Ovary (tissue), 3 donors: Measurements from ENCODE around the gene COX7B.

Source experiments
- EP300 ChIP-seq: sonication (generic); formaldehyde crosslinking; IDR thresholded peaks from one replicate; pipeline ENCODE4 v1.6.1; 2017; ENCODE audit warnings: antibody characterized with exemption
- POLR2A ChIP-seq: fragments of 450-650 bp; IDR thresholded peaks from one replicate; pipeline ENCODE4 v1.6.1; 2017; ENCODE audit warnings: antibody characterized with exemption, mild to moderate bottlenecking, moderate library complexity
- TF ChIP-seq, protein P1 (sequence below), 3 donors: fragments of 450-650 bp in 2 of 3; fragments of 200-600 bp in 1 of 3; IDR thresholded peaks; one replicate each; pipeline versions ENCODE4 v1.5.1 to v1.8.0; 2016 to 2022; ENCODE audit warnings: antibody characterized with exemption in 3 of 3, mild to moderate bottlenecking in 1 of 3
- donor health status: DM: no; HTN: no; CAD: no.

DNA sequence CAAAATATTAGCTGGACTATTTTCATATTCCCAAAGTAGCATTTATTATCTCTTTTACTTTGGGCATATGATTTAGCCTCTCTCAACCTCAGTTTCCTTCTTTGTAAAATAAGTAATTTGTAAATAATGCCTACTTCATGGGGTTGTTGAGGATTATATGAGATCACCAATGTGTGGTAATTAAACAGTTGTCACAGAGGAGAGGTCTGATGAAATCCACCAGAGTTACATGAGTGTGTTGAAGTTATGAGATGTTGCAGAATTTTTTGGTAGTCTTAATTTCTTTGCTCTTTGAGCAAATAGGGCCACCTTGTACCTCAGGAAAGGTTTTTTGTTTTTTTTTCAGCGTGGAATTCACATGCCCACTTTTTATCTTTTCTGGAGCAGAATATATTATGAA is 1.4 kb downstream of the COX7B start:
- TF ChIP-seq EP300, result no peak
- TF ChIP-seq, protein P1, sequence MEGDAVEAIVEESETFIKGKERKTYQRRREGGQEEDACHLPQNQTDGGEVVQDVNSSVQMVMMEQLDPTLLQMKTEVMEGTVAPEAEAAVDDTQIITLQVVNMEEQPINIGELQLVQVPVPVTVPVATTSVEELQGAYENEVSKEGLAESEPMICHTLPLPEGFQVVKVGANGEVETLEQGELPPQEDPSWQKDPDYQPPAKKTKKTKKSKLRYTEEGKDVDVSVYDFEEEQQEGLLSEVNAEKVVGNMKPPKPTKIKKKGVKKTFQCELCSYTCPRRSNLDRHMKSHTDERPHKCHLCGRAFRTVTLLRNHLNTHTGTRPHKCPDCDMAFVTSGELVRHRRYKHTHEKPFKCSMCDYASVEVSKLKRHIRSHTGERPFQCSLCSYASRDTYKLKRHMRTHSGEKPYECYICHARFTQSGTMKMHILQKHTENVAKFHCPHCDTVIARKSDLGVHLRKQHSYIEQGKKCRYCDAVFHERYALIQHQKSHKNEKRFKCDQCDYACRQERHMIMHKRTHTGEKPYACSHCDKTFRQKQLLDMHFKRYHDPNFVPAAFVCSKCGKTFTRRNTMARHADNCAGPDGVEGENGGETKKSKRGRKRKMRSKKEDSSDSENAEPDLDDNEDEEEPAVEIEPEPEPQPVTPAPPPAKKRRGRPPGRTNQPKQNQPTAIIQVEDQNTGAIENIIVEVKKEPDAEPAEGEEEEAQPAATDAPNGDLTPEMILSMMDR (IDR thresholded peaks at IDR 0.05), result no peak
- TF ChIP-seq POLR2A, result no peak
